Endothelial cell of hepatic sinusoid (primary cell): ENCODE data around the gene SOBP.

Experiments
- in situ Hi-C: cut with HindIII; loops from 2 replicates; pipeline ENCODE4 v1.10.0; 2017; ENCODE audit warnings: low sequenced_read_pairs

SOBP gene

GRCh38 chr6:107485157-107485556 lies 4.8 kb upstream of the SOBP start:
- in situ Hi-C loops, result loop anchor here (5.0 kb wide), 1 partner anchor 363 kb away; no protein-coding TSS in a partner anchor

- in situ Hi-C loops, result loop anchor here (5.0 kb wide), 1 partner anchor 366 kb away; no protein-coding TSS in a partner anchor
These were observed 1.6 kb upstream of the SOBP start for GRCh38 chr6:107488174-107488874.

- in situ Hi-C loops, result loop anchor here (5.0 kb wide), 1 partner anchor 367 kb away; no protein-coding TSS in a partner anchor
These were observed 862 bp upstream of the SOBP start for GRCh38 chr6:107488875-107489635.

- in situ Hi-C loops, result no loop called here
These were observed 735 bp downstream of the SOBP start for GRCh38 chr6:107490566-107491137.

GRCh38 chr6:107491138-107491609 lies 1.3 kb downstream of the SOBP start:
- in situ Hi-C loops, result no loop called here

GRCh38 chr6:107491760-107492660 lies 2.1 kb downstream of the SOBP start:
- in situ Hi-C loops, result no loop called here

GRCh38 chr6:107493158-107494057 lies 3.5 kb downstream of the SOBP start:
- in situ Hi-C loops, result no loop called here

- in situ Hi-C loops, result no loop called here
These were observed 5.3 kb downstream of the SOBP start for GRCh38 chr6:107495196-107495643.

- in situ Hi-C loops, result no loop called here
These were observed 6.1 kb downstream of the SOBP start for GRCh38 chr6:107495971-107496370.

- in situ Hi-C loops, result no loop called here
These were observed 7.2 kb downstream of the SOBP start for GRCh38 chr6:107496892-107497684.

- in situ Hi-C loops, result no loop called here
These were observed 14.5 kb downstream of the SOBP start for GRCh38 chr6:107504270-107505026.

GRCh38 chr6:107506145-107506544 lies 16.2 kb downstream of the SOBP start:
- in situ Hi-C loops, result no loop called here

- in situ Hi-C loops, result no loop called here
These were observed 19.6 kb downstream of the SOBP start for GRCh38 chr6:107509506-107509905.

GRCh38 chr6:107510108-107510507 lies 20.2 kb downstream of the SOBP start:
- in situ Hi-C loops, result no loop called here

GRCh38 chr6:107511511-107511993 lies 21.6 kb downstream of the SOBP start:
- in situ Hi-C loops, result no loop called here

GRCh38 chr6:107513214-107513613 lies 23.3 kb downstream of the SOBP start:
- in situ Hi-C loops, result no loop called here

GRCh38 chr6:107515955-107516354 lies 26.0 kb downstream of the SOBP start:
- in situ Hi-C loops, result no loop called here

GRCh38 chr6:107517274-107517673 lies 27.4 kb downstream of the SOBP start:
- in situ Hi-C loops, result no loop called here
